SH-SY5Y (cell line): ENCODE results near the gene LAGE3.

Experiments used
- GATA2 ChIP-seq: IDR thresholded peaks from 2 replicates; pipeline ENCODE4 v1.6.1; 2011; ENCODE audit warnings: mild to moderate bottlenecking, low read depth, low read length
- GATA3 ChIP-seq: IDR thresholded peaks from 2 replicates; pipeline ENCODE4 v1.6.1; 2011; ENCODE audit warnings: low read depth, mild to moderate bottlenecking, low read length, moderate library complexity

The LAGE3 gene, protein sequence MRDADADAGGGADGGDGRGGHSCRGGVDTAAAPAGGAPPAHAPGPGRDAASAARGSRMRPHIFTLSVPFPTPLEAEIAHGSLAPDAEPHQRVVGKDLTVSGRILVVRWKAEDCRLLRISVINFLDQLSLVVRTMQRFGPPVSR

DNA sequence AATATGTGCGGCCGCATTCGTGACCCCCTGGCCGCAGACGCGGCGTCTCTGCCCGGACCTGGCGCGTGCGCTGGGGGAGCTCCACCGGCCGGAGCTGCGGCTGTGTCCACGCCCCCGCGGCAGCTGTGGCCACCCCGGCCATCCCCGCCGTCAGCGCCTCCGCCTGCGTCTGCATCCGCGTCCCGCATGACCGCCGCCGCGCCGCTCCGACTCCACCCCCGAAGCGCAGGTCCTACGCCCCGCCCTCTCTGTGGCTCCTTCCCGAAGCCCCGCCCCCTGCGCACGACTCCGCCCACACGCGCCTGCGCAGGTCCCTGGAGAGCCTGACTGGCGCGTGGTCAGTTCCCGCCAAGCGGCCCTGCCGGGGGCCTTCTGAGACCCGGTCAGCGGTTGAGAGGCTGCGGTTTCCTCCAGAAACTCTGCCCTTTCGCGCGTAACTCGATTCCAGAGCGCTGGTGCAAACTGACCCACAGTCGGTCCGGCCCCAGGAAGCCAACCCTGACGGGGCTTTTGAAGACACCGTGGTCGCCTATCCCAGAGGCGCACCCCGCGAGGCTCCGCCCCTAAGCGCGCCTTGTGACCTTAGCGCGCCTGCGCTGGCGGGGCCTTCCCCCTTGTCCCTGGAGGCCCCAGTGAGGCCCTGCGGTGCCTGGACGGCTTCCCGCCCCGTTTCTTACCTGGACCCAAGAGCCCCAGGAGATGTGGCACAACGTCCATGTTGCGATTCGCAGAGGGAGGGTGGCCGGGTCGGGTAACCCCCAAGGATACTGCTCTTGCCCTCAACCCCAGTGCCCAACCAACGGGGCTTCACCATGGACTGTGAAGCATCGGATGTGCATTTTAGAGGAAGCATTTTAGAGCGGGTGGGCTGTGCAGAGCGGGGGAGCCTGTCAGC is at the start of gene LAGE3:
Gene LAGE3 (minus strand): TSS at position 554 of the 895 bp plus-strand sequence. CDS start 366 bp downstream, at position 188.
- TF ChIP-seq GATA3 (no peak), GATA2 (no peak)

DNA sequence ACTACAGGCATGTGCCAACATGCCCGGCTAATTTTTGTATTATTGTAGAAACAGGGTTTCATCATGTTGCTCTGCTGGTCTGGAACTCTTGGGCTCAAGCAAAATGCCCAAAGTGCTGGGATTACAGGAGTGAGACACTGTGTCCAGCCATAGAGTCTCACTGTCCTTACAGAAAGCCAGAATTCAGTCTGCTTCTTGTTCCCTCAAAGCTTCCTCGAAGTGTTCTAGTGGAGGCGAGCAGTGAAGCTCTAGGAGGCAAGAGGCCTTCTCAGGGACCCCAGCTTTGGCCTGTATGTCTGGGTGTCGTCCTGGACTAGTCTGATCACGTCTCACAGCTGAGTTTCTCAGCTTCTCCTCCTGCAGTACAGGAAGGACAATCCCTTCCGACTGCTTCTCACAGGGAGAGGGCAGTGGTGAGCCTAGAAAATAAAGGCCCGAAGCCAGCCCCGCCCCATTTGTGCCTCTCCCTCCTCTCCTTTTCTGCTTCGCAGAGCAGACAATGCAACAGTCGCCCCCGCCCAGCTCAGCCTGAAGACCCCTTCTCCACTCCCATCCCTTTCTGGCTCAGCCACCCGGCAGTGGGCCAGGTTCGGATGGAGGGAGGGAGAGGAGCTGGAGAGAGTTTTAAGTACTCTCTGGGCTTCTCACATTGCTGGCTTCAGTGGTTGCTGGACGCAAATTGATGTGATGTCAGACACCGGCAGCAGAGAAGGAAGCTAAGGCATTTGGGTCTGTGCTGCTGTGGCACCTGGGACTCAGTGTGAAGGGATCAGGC is 48.0 kb upstream of the LAGE3 start:
- TF ChIP-seq GATA2 = no peak
- no peak for TF ChIP-seq GATA3

DNA sequence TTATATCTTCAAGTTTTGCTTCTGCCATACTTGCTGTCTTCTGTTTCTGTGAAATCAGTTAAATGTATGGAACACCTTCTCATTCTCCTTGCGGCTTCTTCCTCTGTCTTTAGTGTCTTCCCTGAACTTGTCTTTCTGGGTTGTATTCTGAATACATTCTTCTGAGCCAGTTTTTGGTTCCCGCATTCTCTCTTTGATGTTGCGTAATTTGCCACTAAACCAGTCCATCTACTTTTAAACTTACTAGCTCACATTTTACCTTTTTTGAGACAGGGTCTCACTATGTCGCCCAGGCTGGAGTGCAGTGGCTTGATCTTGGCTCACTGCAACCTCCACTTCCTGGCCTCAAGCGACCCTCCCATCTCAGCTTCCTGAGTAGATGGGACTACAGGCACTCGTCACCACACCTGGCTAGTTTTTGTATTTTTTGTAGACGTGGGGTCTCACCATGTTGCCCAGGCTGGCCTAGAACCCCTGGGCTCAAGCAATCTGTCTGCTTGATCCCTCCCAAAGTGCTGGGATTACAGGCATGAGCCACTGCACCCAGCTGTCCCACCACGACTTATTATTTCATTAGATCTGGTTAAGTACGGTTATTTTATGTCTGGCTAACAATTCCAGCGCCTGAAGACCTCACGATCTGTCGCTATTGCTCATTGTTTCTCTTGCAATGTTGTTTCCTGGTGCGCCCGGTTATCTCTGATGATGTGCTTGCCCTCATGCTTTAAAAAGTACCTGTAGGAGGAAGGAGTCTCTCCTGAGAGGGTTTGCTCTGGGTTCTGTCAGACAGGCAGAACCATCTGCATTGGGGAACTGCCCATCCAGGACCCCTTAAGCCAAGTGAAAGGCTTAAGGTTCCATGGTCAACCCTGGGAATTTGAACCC is 46.8 kb upstream of the LAGE3 start:
- TF ChIP-seq GATA3 (no peak), GATA2 (no peak)

DNA sequence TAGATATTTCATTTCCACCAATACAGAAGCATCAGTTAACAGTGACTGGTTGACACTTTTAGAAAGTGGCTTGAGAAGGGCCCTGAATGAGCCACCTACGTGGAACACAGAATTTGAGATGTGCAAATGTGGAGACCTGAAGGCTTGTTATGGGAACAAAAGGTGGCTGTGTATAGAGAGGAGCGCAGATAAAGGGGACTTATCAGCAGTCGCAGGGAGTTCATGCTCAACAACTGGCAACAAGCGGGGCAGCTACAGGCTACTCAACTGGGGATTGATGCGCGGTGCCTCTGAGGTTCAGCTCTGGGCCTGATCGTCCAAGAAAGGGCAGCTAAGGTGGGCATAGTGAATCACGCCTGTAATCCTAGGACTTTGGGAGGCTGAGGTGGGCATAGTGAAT is 40.3 kb upstream of the LAGE3 start:
- TF ChIP-seq GATA3 = no peak
- TF ChIP-seq GATA2 = no peak

DNA sequence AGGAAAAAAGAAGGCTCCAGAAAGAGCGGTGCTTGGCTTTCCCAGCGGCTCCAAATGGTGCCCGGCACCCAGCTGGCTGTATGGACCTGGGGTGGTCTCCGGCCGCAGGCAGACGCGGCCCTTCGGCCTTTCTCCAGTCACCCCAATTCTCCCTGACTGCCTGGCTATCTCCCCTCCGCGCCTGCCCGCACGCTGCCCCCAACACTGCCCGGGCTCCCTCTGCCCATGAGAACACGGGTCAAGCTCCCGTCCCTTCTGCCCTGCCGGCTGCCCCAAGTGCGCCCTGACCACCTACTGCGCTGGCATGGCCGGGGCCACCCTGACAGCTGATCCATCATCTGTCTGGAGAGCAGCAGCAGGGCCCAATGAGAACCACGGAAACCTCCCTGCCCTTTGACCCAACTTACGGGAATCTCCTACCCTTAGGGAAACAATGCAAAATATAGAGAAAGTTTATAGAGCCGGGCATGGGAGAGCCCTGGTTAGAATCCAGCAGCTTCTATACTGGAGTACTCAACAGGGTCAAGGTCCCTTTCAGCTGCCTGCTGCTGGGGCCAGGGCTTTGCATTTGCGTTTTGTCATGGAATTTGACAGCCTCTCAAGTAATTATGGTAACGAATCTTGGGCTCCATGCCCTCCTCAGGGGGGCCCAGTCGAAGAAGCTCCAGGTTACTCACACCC is 38.2 kb upstream of the LAGE3 start:
- TF ChIP-seq GATA2 = no peak
- TF ChIP-seq GATA3 = no peak

DNA sequence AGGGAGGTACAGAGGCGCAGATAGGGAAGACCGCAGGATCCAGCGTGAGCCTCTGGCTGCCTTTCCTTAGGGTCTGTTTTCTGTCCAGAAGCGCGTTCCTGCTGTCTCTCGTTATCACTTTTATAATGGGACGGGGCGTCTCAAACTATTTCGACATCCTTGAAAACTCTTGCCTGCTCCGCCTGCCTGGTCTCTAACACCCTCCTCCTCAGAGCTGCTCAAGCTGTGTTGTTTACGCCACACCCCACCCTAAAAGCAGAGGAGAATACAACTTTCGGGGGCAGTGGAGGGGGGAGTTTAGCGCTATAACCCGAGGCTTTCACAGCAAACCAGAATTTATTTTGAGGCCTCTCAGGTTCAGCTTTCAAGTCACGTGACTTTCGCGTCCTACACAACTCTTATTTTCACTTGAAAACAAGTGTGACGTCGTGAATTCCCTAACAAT is 37.6 kb upstream of the LAGE3 start:
- TF ChIP-seq GATA3 (no peak), GATA2 (no peak)

DNA sequence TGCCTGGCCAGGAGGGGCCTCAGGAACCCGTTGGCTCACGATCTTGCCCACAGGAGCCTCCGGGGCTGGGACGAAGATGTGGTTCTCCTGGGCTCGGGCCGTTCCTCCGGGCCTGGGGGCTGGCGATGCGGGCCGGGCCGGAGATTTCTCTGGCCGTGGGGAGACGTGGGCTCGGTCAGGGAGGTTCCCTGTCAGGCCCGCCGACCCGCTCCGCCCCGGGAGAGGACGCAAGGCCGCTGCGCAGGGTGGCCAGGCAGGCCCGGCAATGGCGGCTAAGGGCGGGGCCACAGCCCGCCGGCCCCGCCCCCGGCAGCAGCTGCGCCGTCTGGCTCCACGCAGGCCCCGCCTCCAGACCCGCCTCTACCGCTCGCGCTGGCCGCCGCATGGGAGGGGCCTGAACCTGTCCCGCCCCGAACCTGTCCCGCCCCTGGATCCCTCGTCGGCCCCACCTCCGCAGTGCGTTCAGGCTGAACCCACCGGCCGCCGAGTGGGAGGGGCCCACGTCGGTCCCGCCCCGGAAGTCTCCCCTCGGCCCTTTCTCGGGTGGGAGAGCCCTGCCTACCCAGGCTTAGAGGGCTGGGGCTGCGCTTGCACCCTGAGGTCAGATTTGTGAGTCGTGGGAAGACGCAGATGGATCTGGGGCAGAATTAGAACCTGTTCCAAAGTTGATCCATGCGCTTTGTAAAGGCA is 37.0 kb upstream of the LAGE3 start, which contains the start of gene FAM3A:
Gene FAM3A (minus strand): TSS at position 267 of the 690 bp plus-strand sequence. CDS start 460 bp downstream, outside the sequence.
- TF ChIP-seq GATA3 (no peak), GATA2 (no peak)

DNA sequence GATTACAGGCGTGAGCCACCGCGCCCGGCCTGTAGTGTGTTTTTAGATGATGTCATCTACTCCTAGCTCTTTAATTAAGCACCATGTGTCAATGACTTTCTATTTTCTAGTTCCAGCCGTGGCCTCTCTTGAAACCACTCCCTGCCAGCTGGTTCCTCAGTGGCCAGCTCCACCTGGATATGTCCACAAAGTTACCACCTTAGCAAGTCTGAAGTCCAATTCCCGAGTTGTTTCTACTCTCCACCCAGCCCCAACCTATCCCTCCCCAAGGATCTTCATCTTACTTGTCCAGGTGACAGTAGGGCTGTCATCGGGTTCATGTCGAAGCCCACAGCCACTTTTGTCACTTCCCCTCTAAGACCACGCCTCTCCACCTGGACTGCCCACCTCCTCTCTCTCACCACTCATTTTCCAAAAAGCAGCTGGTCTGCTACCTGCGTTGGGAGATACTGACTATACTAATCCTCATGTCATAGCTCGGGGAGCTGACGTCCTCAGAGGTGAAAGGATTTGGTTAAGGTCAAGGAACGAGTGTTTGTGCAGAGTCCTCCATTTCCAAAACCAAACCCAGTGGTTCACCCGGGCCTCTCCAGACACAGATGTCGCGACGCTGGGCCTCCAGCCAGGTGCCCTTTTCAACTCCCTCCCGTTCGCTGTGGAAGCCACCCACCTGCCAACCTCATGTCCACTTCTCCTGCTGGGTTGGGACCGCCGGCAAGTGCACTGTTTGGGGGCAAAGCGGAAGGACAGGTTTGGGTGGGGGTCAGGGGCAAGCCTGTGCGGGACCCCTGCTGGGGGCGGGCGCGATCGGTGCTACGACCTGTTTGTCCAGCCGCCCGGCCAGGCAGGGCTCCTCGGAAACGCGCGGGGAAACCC is 36.2 kb upstream of the LAGE3 start:
- TF ChIP-seq GATA2 = no peak
- TF ChIP-seq GATA3 = no peak

DNA sequence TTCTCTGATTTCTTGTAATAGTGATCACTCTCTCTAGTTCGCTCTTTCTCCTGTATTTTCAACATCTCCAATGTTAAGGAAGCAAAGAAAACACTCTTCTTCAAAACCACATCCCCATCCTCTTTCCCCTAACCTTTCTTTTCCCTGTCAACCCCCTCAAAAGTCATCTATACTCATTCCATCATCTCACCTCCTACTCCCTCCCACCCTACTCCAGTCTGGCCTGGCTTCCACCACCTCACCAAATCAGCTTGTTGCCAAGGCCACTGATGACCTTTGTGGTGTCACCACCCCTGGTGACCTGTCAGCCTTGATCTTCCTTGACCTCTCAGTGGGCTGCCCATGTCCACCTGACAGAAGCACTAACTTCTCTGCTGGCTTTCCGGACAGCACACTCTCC is 34.6 kb upstream of the LAGE3 start:
- TF ChIP-seq GATA2 (no peak), GATA3 (no peak)

DNA sequence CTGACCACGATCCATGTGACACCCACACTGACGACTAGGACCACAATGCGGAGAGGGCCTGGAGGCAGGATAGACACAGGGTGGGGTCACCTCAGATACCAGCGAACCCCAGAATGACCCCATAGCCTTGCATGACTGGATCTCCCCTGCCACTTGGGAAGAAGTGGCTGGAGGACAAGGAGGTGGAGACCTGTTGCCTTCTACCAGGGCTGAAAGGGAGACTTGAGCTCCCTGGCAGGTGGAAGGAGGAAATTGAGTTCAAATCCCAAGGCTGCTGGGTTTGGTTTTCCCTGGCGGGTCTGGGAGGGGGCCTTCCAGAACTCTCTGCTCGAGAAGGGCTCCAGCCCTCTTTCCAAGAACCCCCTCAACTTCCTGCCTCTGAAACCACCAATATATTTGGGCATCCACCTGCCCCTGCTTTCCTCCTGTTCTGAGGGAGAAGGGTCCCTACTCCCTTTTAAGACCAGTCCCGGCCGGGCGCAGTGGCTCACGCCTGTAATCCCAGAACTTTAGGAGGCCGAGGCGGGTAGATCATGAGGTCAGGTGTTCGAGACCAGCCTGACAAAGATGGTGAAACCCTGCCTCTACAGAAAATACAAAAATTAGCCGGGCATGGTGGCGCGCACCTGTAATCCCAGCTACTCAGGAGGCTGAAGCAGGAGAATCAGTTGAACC is 33.9 kb upstream of the LAGE3 start:
- TF ChIP-seq GATA3 (no peak), GATA2 (no peak)

DNA sequence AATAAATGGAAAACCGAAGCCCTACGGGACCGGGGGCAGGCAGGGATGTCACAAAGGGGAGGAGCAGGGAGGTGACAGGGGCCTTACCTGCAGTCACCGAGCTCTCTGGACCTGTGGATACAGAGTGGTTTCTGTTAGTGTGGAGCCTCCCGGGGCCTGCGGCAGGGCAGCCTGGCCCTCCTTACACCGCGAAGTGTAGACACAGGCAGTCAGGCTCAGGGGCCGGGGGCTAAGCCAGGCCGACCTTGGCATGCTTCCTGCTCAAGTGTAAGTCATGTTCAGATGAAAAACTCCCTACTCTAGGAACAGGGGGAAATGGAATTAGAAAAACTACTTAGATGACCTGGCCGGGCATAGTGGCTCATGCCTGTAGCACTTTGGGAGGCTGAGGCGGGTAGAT is 32.7 kb upstream of the LAGE3 start:
- no peak for TF ChIP-seq GATA2
- TF ChIP-seq GATA3 = no peak
